Measurements from ENCODE around the gene RBM45.

Gene RBM45

DNA sequence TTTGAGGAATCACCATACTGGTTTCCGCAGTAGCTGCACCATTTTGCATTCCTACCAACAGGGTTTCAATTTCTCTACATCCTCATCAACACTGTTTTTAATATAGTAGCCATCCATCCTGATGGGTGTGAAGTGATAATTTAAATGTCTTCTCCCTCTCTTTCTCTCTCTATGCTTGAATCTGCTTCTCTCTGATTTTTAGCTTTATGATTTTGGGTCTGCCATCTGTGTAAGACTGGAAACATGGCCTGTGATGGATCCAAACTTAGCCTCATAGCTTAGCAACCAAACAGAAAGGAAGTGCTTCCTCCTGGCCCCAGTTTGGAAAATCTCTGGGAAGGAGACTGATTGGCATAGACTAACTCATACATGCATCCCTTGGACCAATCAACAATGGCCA lies 48.4 kb downstream of the RBM45 start:
- no peak for DNase-seq (ENCODE audit: low read depth in 2 of 2)

DNA sequence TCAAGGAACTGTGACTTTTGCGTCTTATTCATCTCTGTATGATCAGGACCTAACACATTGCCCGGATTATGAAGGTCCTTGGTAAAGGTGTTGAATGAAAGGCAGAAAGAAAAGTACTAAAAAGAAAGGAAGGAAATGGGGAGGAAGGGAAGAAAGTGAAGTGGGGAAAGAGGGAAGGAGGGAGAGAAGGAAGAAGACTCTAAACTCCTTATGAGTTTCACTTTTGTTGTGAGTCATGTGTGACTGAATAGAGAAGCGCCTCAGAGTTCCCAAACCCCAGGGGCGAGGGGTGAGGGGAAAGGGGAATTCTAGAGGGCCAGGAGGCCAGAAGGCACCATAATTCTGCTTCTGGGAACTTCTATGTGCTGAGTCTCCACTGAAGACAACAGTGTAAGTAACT lies 51.2 kb downstream of the RBM45 start:
- DNase-seq (ENCODE audit: low read depth in 2 of 2), result no peak

- no peak for DNase-seq (ENCODE audit: low read depth in 2 of 2)
Observed at GRCh38 chr2:178163911-178164310, 51.7 kb downstream of the RBM45 start.

- no peak for DNase-seq (ENCODE audit: low read depth in 2 of 2)
Observed at GRCh38 chr2:178173657-178174056, 61.4 kb downstream of the RBM45 start.

DNA sequence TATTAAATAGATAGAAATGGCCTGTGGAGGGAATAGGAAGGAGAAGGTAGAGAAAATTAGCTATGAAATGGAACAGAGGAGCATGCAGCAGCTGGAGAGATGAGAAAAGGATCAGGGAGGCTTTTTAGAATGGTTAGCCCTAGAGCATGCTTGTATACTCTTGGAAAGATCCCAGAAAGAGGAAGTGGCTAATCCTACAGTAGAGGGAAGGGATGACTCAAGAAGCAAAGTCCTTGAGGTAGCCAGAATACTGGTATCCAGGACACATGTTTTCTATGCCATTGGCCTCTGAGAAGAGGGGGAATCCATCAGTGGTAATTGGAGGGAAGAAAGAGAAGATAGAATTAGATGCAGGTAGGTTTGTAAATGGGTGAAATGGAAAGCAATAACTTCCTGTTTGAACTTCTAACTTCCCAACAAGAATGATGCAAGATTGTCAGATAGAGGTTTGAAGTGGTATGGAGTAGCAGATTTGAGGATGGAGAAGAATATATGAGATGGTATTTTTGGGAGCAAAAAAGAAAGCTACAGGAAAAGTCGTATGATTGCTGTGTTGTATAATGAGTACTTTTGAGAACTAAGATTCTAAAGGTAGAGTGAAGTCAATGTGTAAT lies 64.9 kb downstream of the RBM45 start:
- no peak for DNase-seq (ENCODE audit: low read depth in 2 of 2)
